SK-N-SH (cell line): ENCODE measurements around the gene NCKAP5L. TPM values are rescaled to one million over a fixed set of nuclear protein-coding genes. Genes with fewer than 3 reads are reported as not detected.
A peak's percentile ranks its signal among the peaks of the same experiment; 100 is the strongest.
"Not testable (repeated sequence)": the region's sequence is repeated elsewhere in the genome, so short reads cannot be mapped to it uniquely, and the experiment has no call there.

ENCODE experiments used
- CTCF ChIA-PET: fragments of 300-600, 350-600 bp; formaldehyde crosslinking; extraction: SDS; loops from one replicate; lab custom pipeline; 2021; lab: Yijun Ruan, JAX
- POLR2A ChIA-PET: fragments of 350-600 bp; sonication (Branson Sonifier 250); formaldehyde crosslinking; extraction: SDS; loops from one replicate; lab custom pipeline; 2020; ENCODE audit warnings: antibody characterized with exemption, inconsistent platforms; lab: Yijun Ruan, JAX
- DNase-seq: peaks from one replicate; pipeline ENCODE4 v3.0.0; 2012
- H2AFZ ChIP-seq: fragments of 200-600 bp; sonication (generic); 2 replicates; pipeline ENCODE4 v1.8.1; 2016; ENCODE audit warnings: antibody characterized with exemption, mild to moderate bottlenecking, low read depth
- H3F3A ChIP-seq: fragments of 200-600 bp; sonication (generic); replicated peaks from 2 replicates; pipeline ENCODE3; 2016; ENCODE audit warnings: antibody characterized with exemption, mild to moderate bottlenecking; ENCODE audit not compliant: insufficient read depth
- H3K27ac ChIP-seq, 2 experiments: fragments of 200-500 bp in 1 of 2; fragments of 200-600 bp in 1 of 2; sonication (Bioruptor generic) in 1 of 2; sonication (generic), shearing (Covaris generic) in 1 of 2; 2 replicates each; pipeline versions ENCODE4 v1.5.1 to v1.6.1; 2014 to 2016; ENCODE audit warnings: low read depth in 2 of 2, inconsistent platforms in 1 of 2, low read length in 1 of 2, mild to moderate bottlenecking in 1 of 2, mixed read lengths in 1 of 2
- H3K27me3 ChIP-seq: fragments of 200-600 bp; sonication (generic), shearing (Covaris generic); 2 replicates; pipeline ENCODE4 v1.6.1; 2016; ENCODE audit warnings: mixed run types; ENCODE audit not compliant: insufficient read depth
- H3K36me3 ChIP-seq, 2 experiments: fragments of 200-500 bp in 1 of 2; fragments of 200-600 bp in 1 of 2; sonication (Bioruptor generic) in 1 of 2; sonication (generic) in 1 of 2; replicated peaks in 1 of 2; 2 replicates each; pipeline versions ENCODE3 to v1.5.1; 2014 to 2016; ENCODE audit warnings: low read length in 1 of 2, mild to moderate bottlenecking in 1 of 2; ENCODE audit not compliant: insufficient read depth in 2 of 2, control insufficient read depth in 1 of 2
- H3K4me1 ChIP-seq, 2 experiments: fragments of 200-500 bp in 1 of 2; fragments of 200-600 bp in 1 of 2; sonication (Bioruptor generic) in 1 of 2; sonication (generic), shearing (Covaris generic) in 1 of 2; 2 replicates each; pipeline versions ENCODE4 v1.5.1 to v1.6.1; 2014 to 2016; ENCODE audit warnings: low read depth in 1 of 2, low read length in 1 of 2, mixed run types in 1 of 2; ENCODE audit not compliant: insufficient read depth in 2 of 2, control insufficient read depth in 1 of 2
- H3K4me2 ChIP-seq: fragments of 200-600 bp; sonication (generic), shearing (Covaris generic); 2 replicates; pipeline ENCODE4 v1.6.1; 2017; ENCODE audit warnings: mixed run types
- H3K4me3 ChIP-seq, 2 experiments: fragments of 200-500 bp in 1 of 2; fragments of 200-600 bp in 1 of 2; sonication (Bioruptor generic) in 1 of 2; sonication (generic), shearing (Covaris generic) in 1 of 2; 2 replicates each; pipeline versions ENCODE4 v1.5.1 to v1.8.1; 2014 to 2016; ENCODE audit warnings: low read depth in 2 of 2, inconsistent platforms in 1 of 2, low read length in 1 of 2, mild to moderate bottlenecking in 1 of 2, mixed read lengths in 1 of 2, moderate library complexity in 1 of 2
- H3K79me2 ChIP-seq: fragments of 200-600 bp; sonication (generic); 2 replicates; pipeline ENCODE4 v1.8.1; 2017; ENCODE audit warnings: mild to moderate bottlenecking; ENCODE audit not compliant: insufficient read depth
- H3K9ac ChIP-seq: fragments of 200-600 bp; sonication (generic); 2 replicates; pipeline ENCODE4 v1.6.1; 2017; ENCODE audit warnings: mixed run types
- H3K9me2 ChIP-seq: fragments of 200-600 bp; sonication (generic); 2 replicates; pipeline ENCODE4 v1.6.1; 2017; ENCODE audit warnings: mixed run types
- H3K9me3 ChIP-seq: fragments of 200-600 bp; sonication (generic); 2 replicates; pipeline ENCODE4 v1.6.1; 2017; ENCODE audit warnings: mixed run types, mild to moderate bottlenecking, moderate library complexity
- H4K20me1 ChIP-seq: fragments of 200-600 bp; sonication (generic); 2 replicates; pipeline ENCODE4 v1.6.1; 2017; ENCODE audit warnings: mild to moderate bottlenecking, mixed run types; ENCODE audit not compliant: insufficient read depth
- FOXM1 ChIP-seq: IDR thresholded peaks from 2 replicates; pipeline ENCODE4 v1.4.0; 2012; ENCODE audit warnings: low read depth, mild to moderate bottlenecking
- GABPA ChIP-seq: IDR thresholded peaks from 2 replicates; pipeline ENCODE4 v1.4.0; 2012; ENCODE audit warnings: low read depth, mild to moderate bottlenecking
- JUND ChIP-seq: IDR thresholded peaks from 2 replicates; pipeline ENCODE4 v1.4.0; 2012
- RAD21 ChIP-seq: IDR thresholded peaks from 2 replicates; pipeline ENCODE4 v1.6.1; 2012; ENCODE audit warnings: mild to moderate bottlenecking, low read length
- RFX5 ChIP-seq: IDR thresholded peaks from 2 replicates; pipeline ENCODE4 v1.6.1; 2012; ENCODE audit warnings: mild to moderate bottlenecking, improper control_type of control experiment, low read length
- WGBS: methylation state at CpG from one replicate; pipeline ENCODE4 v1.1.6; 2017; ENCODE audit warnings: low lambda C conversion rate; 5-methylcytosine and 5-hydroxymethylcytosine counted together
- polyA plus RNA-seq, 3 experiments: library from polyadenylated mRNA; depleted of rRNA; stranded (reverse); fragments of >200 nt; gene quantifications; 2 replicates each; pipeline ENCODE4 v1.2.3, GENCODE V29; 2012
- TF ChIP-seq, protein P1 (sequence below): fragments of 150-350 bp; IDR thresholded peaks from 2 replicates; pipeline ENCODE4 v1.6.1; 2016; ENCODE audit warnings: mild to moderate bottlenecking, low read depth, low read length

The NCKAP5L gene
- polyA plus RNA-seq, 1 of the 3 experiments (the other 2 are of a cell fraction): 8.9 TPM

DNA sequence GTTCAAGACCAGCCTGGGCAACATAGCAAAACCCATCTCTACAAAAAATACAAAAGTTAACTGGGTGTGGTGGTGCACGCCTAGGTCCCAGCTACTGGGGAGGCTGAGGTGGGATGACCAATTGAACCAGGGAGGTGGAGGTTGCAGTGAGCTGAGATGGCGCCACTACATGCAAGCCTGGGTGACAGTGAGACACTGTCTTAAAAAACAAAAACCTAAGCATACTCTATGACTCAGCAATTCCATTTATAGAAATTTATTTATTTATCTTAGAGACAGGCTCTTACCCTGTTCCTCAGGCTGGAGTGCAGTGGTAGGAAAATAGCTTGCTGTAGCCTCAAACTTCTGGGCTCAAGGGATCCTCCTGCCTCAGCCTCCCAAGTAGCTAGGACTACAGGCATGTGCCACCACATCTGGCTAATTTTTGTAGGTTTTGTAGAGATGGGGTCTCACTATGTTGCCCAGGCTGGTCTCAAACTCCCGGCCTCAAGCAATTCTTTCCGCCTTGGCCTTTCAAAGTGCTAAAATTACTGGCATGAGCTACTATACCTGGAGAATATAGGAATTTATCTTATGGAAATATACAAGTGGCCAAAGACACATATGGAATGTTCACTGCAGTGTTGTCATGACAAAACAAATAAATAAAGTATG, 43.3 kb downstream of the NCKAP5L start:
- H3K4me3 ChIP-seq: no peak overlapping the region
- peaks cover 4 to 9% of the 10 kb centered on the region in 2 experiments for H3K36me3 ChIP-seq
- no peak overlapping the region for H2AFZ ChIP-seq
- ChIA-PET POLR2A (interaction anchor here (1.1 kb wide), 1 partner anchor 44 kb away, joined by 3 read pairs; no protein-coding TSS in a partner anchor), CTCF (interaction anchor here (0.9 kb wide), 1 partner anchor 10 kb away, joined by 3 read pairs; no protein-coding TSS in a partner anchor)
- no peaks in the 10 kb centered on the region; a peak in 1 of 4 replicates for H3K4me1 ChIP-seq
- peak overlapping the region in 1 of 2 experiments; percentile 19; a peak in 1 of 4 replicates for H3K27ac ChIP-seq
- WGBS: 82% methylated on average over 4 of the region's 4 CpGs
- H3K4me2 ChIP-seq: 0 out of 2 replicates have a peak overlapping the region, but pooled peaks have one; percentile 1
- H3K9me2 ChIP-seq: no peaks in the 10 kb centered on the region
- H3K9me3 ChIP-seq: no peaks in the 10 kb centered on the region
- DNase-seq: no peak
- no peaks in the 10 kb centered on the region for H3K27me3 ChIP-seq
- H4K20me1 ChIP-seq: no peaks in the 10 kb centered on the region
- H3K9ac ChIP-seq: no peak overlapping the region
- no peak for TF ChIP-seq GABPA
- TF ChIP-seq RAD21: no peak
- 0 out of 2 replicates have a peak, but pooled peaks have one; percentile 3 for TF ChIP-seq JUND
- peaks cover 4% of the 10 kb centered on the region for H3F3A ChIP-seq
- no peaks in the 10 kb centered on the region for H3K79me2 ChIP-seq

- no peaks in the 10 kb centered on the region for H4K20me1 ChIP-seq
- POLR2A ChIA-PET: interaction anchor here (1.1 kb wide), 1 partner anchor 45 kb away, joined by 3 read pairs; no protein-coding TSS in a partner anchor
- H3K79me2 ChIP-seq: no peaks in the 10 kb centered on the region
- H2AFZ ChIP-seq: no peak overlapping the region
- H3K4me1 ChIP-seq: no peaks in the 10 kb centered on the region; a peak in 1 of 4 replicates
- H3K9me2 ChIP-seq: no peaks in the 10 kb centered on the region
- H3K4me2 ChIP-seq: peak overlapping the region; percentile 1; the same call in 1 of the 2 replicates
- peak overlapping the region in 1 of 2 experiments; percentile 19; a peak in 1 of 4 replicates for H3K27ac ChIP-seq
- 75% methylated on average over 7 of the region's 7 CpGs for WGBS
- no peaks in the 10 kb centered on the region for H3K9me3 ChIP-seq
- no peak overlapping the region for H3K9ac ChIP-seq
- H3K36me3 ChIP-seq: peaks cover 0 to 9% of the 10 kb centered on the region in 2 experiments
- peaks cover 4% of the 10 kb centered on the region for H3F3A ChIP-seq
- TF ChIP-seq, protein P1, sequence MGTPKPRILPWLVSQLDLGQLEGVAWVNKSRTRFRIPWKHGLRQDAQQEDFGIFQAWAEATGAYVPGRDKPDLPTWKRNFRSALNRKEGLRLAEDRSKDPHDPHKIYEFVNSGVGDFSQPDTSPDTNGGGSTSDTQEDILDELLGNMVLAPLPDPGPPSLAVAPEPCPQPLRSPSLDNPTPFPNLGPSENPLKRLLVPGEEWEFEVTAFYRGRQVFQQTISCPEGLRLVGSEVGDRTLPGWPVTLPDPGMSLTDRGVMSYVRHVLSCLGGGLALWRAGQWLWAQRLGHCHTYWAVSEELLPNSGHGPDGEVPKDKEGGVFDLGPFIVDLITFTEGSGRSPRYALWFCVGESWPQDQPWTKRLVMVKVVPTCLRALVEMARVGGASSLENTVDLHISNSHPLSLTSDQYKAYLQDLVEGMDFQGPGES: no peak
- TF ChIP-seq RFX5 (no peak), FOXM1 (no peak)
- TF ChIP-seq, all 33 proteins: peak for 0
- Histone ChIP-seq H3K27me3 (no peaks in the 10 kb centered on the region), H3K4me3 (no peak overlapping the region)
- DNase-seq: no peak
- CTCF ChIA-PET: interaction anchor here (0.9 to 1.5 kb wide), 3 partner anchors 10 to 59 kb away, joined by 3 to 9 read pairs (median 4); partner anchors contain the start of gene BCDIN3D
Observed at GRCh38 chr12:49783917-49784676, 44.1 kb downstream of the NCKAP5L start.

DNA sequence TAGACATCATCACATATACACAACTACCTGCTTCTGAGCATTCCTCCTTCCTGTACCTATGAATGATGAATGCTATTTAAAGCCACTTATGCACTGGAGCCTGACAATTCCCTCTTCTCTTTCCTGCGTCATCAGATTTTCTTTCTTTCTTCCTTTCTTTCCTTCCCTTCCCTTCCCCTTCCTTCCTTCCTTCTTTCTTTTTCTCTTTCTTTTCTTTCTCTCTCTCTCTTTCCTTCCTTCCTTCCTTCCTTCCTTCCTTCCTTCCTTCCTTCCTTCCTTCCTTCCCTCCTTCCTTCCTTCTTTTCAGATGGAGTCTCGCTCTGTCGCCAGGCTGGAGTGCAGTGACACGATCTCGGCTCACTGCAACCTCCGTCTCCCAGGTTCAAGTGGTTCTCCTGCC, 47.3 kb downstream of the NCKAP5L start:
- not testable (repeated sequence) for H3F3A ChIP-seq, DNase-seq, H3K27me3 ChIP-seq, H3K4me3 ChIP-seq, H3K4me2 ChIP-seq, H3K9ac ChIP-seq, H2AFZ ChIP-seq, H3K27ac ChIP-seq, H3K4me1 ChIP-seq, H3K9me2 ChIP-seq, H4K20me1 ChIP-seq, H3K79me2 ChIP-seq, H3K36me3 ChIP-seq, H3K9me3 ChIP-seq
- WGBS: 92% methylated on average over 6 of the region's 6 CpGs
- CTCF ChIA-PET: interaction anchor here (1.6 to 5.7 kb wide), 2 partner anchors 35 to 57 kb away, joined by 4 to 59 read pairs; no protein-coding TSS in a partner anchor
- POLR2A ChIA-PET: interaction anchor here (0.6 kb wide), 1 partner anchor 127 kb away, joined by 3 read pairs; no protein-coding TSS in a partner anchor
